Embryonic facial prominence (tissue), 1 donor: ENCODE measurements around the gene PHYKPL.
"Not testable (repeated sequence)": the region's sequence is repeated elsewhere in the genome, so short reads cannot be mapped to it uniquely, and the experiment has no call there.

Experiments used
- DNase-seq: peaks from one replicate; pipeline ENCODE4 v3.0.0-alpha.2; 2016; ENCODE audit errors: extremely low spot score

The PHYKPL gene

GRCh38 chr5:178207917-178208280, 24.7 kb downstream of the PHYKPL start:
- DNase-seq: no peak

- DNase-seq: no peak
Measured at GRCh38 chr5:178207183-178207916, 25.3 kb downstream of the PHYKPL start.

- DNase-seq: no peak
Measured at GRCh38 chr5:178206166-178207101, 26.2 kb downstream of the PHYKPL start.

GRCh38 chr5:178205749-178206047, 26.9 kb downstream of the PHYKPL start:
- no peak for DNase-seq

GRCh38 chr5:178204935-178205748, 27.5 kb downstream of the PHYKPL start:
- peak; percentile 10 for DNase-seq

GRCh38 chr5:178204182-178204934, 28.2 kb downstream of the PHYKPL start, which contains the start of gene HNRNPAB:
Gene HNRNPAB (plus strand): TSS chr5:178204533. CDS start chr5:178204838, 305 bp downstream.
- peak; percentile 93 for DNase-seq

- no peak for DNase-seq
Measured at GRCh38 chr5:178203670-178204181, 28.9 kb downstream of the PHYKPL start.

- DNase-seq: no peak
Measured at GRCh38 chr5:178202541-178202940, 30.1 kb downstream of the PHYKPL start.

GRCh38 chr5:178201927-178202235, 30.7 kb downstream of the PHYKPL start:
- no peak for DNase-seq

GRCh38 chr5:178201221-178201926, 31.2 kb downstream of the PHYKPL start:
- DNase-seq: no peak

- DNase-seq: no peak
Measured at GRCh38 chr5:178199581-178200434, 32.8 kb downstream of the PHYKPL start.

GRCh38 chr5:178198706-178199105, 33.9 kb downstream of the PHYKPL start:
- DNase-seq: no peak

- not testable (repeated sequence) for DNase-seq
Measured at GRCh38 chr5:178198151-178198550, 34.5 kb downstream of the PHYKPL start.

GRCh38 chr5:178196986-178197385, 35.6 kb downstream of the PHYKPL start:
- DNase-seq: no peak

GRCh38 chr5:178196281-178196812, 36.3 kb downstream of the PHYKPL start:
- no peak for DNase-seq

GRCh38 chr5:178194026-178194425, 38.6 kb downstream of the PHYKPL start:
- DNase-seq: no peak

- no peak for DNase-seq
Measured at GRCh38 chr5:178193251-178193809, 39.3 kb downstream of the PHYKPL start.

GRCh38 chr5:178192787-178193186, 39.8 kb downstream of the PHYKPL start:
- no peak for DNase-seq

GRCh38 chr5:178192244-178192643, 40.4 kb downstream of the PHYKPL start:
- DNase-seq: no peak
